ENCODE results near the gene USP12.
"Not testable (repeated sequence)": the region's sequence is repeated elsewhere in the genome, so short reads cannot be mapped to it uniquely, and the experiment has no call there.

USP12 gene

DNA sequence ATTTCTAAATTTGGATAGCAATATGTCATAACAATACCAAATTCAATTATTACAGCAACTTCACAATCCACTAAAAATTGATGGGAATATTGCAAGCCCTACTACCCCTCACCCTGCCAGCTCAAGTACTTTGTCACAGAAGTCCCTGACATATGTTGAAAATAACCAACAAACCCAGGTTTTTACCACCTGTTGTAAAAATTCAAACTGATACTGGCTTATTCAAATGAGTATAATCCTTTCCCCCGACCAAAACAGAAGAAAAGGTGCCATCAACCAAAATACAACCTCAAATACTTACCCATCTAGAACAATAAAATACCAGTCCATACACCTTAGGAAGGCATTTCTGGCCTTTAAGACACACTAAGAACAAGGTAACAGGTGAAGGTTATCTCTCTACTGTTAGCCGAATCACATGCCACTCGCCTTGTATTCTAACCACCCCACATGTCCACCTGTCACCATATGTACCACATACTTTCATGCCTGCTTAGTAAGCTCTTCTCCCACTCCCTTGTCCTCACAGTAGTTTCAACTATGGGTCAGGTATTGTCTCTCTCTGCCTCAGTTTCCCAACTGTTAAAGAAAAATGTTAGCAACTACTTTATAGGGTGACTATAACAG is 53.1 kb downstream of the USP12 start:
- no peak for DNase-seq

DNA sequence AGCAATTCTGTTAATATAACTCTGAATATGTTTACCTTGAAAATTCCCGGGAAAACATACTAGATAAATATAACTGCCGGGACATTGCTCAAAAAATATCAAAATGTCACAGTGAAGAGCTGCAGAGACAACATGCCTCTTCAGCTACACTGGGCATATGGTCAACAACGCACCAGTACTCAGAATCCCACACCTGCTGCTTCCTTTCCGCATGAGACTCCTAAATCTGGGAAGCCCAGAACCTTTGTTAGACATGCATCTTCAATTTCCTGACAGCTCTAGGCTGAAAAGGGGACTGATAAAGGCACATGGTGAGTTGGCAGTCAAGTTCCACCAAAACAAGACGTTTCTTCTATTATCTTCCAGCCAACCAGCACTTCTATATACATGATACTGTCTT is 53.7 kb downstream of the USP12 start:
- no peak for DNase-seq

DNA sequence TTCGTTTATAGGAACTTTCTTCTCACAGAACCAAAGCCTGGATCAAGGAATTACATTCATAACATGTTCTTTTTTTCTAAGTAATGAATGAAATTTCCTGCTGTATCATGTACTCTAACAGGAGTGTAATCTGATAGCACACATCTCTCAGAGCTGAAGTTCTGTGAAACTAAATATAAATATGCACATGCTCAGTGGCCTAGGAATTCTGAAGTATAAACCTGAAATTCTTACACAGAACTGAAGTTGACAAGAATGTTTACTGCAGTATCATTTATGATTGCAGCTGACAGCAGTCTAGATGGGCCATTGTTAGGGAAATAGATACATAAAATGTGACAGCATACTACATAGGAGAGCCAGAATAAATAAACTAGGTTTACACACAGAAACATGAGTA is 54.5 kb downstream of the USP12 start:
- no peak for DNase-seq

DNA sequence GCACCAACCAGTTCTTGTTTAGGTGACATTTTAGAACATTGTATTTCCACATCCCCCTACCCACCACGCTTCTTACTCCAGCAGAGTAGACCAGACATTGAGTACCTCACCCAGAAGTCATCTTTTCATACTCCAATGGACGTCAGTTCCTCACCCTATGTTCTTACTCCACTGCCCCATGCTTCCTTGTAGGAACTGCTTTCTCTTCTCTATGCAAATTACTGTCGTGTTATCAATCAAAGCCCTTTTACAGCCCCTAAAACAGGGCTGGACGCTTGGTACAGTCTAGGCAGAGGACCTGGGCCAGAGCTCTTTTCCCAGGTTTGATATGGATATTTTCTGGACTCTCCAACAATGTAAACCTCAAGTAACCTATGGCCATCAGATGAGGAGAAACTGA is 58.2 kb downstream of the USP12 start:
- no peak for DNase-seq

DNA sequence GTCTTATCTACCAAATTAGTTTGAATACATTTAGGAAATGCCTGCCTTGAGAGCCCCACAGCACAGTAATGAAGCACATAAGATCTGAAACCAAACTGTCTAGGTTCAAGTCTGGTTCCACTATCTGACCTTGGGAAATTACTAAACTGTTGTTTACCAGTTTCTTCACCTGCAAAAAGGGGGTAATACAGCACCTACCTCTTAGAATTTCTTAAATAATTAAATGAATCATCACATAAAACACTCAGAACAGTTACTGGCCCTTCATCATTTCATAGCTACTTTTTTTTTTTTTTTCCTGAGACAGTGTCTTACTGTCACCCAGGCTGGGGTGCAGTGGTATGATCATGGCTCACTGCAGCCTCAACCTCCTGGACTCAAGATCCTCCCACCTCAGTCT is 59.6 kb downstream of the USP12 start:
- DNase-seq, result no peak

DNA sequence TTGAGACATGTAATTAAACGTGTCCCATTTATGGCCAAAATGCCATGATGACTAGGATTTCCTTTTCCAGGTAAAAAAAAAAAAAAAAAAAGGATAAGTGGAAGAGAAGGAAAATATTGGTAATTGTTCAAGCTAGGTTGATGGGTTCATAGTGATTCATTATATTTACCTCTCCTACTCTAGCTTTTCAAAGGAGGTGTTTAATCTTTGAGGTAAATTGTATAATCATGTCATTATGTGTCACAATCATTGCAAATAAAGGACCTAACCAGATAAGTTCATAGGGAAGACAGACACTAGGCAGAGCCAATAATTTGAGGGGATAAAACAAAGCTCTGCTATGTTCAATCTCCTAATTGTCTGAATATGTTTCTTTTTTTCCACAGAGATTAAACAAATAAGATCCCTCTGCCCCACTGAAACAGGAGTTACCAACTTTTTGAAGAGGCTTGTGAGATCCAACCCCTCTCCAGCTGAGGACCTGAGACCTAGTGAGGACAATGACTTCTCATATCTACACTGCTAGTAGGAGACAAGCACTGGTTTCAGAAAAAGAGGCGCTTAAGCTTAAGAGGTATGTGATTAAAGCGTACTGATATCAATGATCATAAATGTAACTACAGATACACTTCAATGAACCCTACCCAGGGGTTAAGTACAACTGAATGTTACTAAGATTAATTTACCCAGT is 61.4 kb downstream of the USP12 start:
- no peak for DNase-seq

DNA sequence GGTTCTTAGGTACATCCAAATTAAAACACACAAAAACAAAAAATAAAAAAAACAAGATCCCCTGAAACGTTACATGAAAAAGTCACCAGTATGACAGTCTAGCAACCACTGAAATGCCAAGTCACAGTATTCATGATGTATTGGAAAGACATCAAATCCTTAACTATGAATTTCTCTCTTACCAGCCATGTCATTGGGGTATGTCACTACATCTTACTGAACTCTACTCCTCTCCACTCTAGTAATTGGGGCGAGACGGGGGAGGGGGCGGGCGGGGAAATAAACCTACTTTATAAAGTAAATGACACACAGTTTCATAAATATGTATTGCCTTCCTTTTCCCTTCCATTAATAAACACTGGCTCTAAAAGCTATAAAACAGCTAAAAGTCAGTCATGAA is 65.5 kb downstream of the USP12 start:
- DNase-seq, result no peak

DNA sequence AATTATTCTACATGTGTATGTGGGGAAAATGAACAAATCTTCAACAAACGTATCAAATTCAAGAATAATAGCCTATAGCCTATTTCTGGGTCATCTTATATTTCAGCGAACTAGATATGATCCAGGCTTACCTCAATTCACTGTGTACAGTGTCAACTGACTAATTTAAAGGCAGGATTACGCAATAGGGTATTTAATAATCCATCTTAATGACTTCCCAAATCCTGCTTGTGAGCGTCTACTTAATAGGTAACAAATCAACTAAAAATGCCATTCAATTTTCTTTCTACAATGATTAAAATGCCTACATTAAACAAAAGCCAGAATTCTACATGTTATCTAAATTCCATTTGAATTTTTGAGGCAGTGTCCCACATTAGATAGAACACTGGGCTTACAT is 67.0 kb downstream of the USP12 start:
- DNase-seq, result no peak

DNA sequence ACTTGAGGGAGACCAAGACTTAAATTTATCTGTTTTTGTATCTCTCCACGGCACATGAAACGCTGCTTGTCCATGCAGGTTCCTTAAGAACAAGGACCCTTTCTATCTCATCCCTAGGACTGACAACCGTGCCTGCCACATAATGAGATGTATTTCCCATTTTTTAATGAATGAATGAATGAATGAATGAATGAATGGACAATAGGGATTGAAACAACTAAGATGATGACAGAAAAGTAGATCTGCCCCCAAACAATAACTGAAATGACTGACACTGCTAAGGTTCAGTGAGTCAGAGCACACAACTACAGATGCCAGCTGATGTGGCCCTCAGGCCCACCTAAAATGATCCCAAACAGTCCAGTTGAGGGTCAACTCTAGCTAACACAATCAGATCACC is 69.8 kb downstream of the USP12 start:
- DNase-seq, result no peak

DNA sequence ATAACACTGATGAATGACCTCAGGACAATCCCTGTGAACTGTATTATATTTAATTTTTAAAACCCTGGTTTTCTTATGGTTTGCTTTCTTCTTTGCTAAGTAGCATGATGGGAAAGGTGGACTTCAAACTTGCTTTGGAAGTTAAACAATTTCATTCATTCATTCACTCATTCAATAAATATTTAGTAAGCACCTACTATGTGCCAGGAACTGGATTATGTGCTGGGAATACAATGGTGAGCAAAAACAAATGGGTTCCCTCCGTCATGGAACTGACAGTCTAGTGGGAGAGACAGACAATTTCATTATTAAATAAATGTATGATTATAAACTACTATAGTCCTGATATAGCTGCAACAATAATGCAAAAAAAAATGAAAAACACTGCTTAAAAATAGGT is 70.3 kb downstream of the USP12 start:
- no peak for DNase-seq

DNA sequence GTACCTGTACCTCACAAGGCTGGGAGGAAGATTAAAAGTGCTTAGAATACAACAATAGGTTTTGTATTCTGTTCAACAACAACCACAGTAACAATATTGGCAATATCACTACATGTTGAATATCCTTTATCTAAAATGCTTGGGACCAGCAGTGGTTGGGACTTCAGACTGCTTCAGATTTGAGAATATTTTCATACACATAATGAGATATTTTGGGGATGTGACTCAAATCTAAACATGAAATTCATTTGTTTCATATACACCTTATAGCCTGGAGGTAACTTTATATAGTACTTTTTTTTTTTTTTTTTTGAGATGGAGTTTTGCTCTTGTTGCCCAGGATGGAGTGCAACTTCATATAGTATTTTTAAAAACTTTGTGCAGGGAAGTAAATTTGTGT is 73.9 kb downstream of the USP12 start:
- DNase-seq, result no peak

DNA sequence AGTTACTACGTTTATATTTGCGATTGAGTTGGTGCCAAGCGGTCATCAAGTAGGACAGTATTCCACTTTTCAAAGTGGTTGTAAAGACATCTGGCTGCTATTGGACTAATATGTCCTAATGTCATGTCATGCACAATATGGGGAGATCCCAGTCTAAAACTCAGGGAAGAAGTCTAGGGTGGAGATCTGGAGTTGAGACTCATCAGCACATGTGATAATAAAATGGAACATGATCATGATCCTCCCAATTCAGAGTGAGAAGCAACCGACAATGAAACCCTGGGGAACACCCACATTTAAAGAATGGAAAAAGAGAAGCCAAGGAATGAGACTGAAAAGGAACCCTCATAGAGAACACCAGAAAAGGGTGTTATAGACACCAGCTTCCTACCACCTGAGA is 80.2 kb downstream of the USP12 start:
- no peak for DNase-seq

DNA sequence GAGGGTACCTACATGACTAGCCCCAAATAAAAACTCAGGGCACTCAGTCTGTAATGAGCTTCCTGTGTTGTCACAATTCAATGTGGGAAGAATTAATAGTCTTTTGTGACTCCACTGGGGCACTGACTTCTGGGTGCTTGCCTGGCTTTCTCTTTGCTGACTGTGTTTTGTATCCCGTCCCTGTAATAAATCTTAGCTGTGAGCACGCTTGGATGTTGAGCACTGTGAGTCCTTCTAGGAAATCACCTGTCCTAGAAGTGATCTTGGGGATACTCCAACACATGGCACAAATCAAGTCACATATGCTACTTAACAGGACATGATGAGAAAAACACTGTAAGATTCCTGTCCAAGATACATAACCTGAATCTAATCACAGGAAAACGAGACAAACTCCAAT is 83.0 kb downstream of the USP12 start:
- DNase-seq, result no peak

DNA sequence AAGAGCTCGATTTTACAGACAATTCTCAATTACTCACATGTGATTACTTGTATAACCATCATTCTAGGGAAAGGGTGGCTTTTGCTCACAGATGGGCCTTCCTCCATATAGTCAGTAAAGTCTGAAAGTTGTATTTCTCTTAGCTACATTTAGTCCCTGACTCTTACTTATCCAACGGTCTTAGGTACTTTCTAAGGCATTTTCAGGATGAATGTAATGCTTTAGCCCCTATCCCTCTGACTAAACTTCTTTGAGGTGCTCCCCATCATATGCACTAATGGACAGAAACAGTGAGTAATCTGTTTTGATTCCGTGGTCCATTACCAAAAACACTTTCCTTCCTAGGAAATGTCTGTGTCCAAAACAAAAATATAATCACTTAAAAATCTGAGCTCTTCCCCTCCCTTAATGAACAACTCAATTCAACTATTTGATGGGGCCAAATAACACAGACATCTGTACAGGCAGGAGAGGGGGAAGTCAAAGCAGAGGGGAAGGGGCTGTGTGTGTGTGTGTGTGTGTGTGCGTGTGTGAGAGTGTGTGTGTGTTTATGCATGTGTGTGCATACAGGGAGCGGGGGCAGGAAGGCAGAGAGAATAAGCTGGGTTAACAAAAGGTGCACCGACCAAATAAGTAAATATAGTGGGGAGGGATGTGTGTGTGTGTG is 84.9 kb downstream of the USP12 start:
- DNase-seq, result no peak

DNA sequence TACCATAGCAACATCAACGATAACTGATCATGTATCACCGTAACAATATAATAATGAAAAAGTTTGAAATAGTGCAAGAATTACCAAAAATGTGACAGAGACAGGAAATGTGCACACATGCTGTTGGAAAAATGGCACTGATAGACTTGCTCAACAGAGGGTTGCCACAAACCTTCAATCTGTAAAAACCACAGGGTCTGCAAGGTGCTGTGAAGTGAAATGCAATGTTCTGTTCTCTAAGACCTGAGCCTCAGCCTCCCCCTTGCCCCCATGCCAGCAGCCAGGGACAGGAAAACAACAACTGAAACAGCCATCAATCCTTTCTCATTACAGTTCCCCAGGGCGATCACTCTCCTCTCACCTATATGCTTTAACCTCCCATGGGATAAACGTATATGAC is 88.4 kb downstream of the USP12 start:
- DNase-seq, result no peak

DNA sequence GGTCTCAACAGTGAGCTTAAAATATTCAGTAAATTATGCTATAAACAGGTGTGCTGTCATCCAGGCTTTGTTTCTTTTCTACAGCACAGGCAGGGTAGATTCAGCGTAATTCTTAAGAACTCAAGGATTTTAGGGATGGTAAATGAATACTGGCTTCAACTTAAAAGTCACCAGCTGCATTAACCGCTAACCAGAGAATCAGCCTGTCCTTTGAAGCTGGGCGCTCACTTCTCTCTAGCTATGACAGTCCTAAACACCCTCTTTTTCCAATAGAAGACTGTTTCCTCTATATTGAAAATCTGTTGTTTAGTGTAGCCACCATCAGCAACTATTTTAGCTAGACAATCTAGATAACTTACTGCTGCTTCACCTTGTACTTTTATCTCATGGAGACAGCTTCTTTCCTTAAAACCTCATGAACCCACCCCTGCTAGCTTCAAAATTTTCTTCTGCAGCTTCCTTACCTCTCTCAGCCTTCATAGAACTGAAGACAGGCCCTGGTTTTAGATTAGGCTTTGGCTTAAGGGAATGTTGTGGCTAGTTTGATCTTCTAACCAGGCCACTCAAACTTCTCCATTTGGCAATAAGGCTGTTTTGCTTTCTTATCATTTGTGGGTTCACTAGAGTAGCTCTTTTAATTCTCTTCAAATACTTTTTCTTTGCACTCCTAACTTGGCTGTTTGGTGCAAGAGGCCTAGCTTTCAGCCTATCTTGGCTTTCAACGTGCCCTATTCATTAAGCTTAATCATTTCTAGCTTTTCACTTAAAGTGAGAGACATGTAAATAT is 89.5 kb downstream of the USP12 start:
- DNase-seq, result no peak

DNA sequence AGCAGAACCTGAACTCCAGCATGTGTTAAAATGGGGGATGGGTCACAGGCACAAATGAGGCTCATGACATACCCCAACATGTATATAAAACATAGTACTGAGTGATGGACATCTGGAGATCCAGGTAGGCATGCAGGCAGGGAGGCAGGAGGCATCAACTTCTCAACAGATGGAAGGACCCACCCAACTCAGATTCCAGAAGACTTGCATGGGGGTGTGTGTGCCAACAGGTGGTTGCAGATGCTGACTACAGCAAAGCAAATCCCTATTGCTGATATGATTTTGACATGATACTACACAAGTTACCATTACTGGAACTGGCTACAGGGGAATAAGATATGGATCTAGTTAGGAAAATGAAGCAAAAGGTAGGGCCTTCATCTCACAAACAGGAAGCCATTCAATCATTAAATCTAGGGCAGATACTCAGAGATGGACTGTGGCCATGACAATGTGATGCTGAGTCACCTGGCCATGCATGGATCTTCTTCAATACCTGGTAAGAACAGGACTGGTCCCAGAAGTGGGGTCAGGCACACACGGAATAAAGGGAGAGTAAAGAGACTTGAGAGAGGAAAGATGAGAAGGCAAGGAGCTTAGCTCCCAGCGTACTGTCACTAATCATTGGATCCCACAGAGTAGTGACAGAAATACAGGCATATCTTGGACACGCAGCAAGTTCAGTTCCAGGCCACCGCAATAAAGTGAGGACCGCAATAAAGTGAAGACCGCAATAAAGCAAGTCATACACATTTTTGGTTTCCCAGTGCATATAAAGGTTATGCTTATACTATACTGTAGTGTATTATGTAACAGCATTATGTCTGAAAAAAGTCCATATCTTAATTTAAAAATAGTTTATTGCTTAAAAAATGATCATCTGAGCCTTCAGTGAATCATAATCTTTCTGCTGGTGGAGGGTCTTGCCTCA is 91.3 kb downstream of the USP12 start:
- no peak for DNase-seq

DNA sequence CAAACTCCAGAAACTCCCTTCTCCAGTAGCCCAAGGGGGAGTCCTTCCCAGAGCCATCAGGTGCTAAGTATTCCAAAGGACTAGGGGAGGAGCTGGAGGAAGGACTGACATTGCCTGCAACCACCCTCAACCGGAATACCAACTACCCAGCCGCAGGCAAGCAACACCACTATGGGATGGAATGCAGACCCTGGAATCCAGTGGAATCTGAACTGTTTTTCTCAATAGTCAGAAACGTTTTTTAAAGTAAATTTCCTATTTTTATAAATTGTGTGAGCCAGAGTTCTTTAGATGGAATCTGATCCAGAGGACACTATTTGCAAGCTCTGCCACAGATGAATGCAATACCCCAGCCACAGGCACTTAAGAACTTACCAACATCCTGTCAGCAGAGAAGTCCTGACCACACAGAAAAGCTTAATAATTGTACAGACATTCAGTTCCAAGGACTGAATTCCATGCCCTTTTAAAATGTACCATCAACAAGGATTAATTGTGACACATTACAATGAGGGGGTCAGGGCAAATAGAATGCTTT is 92.1 kb downstream of the USP12 start:
- DNase-seq, result peak; percentile 8 to 48

DNA sequence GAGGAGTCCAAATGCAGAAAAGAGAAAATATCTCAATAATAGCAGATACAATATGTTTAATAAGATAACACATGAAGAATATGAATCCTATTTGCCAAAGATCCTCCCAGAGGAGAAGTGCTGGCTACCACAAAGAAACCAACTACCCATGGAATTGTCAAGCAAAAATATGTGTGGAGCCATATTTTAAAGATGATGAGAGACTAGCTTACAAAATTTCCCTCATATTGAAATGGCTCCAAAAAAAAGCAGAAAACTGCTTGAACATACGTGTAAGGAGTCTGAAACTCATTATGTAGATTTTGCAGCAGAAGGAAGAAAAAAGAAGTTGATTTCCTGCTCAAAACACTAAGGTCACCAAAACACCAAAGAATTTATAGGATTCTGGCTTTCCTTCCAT is 94.2 kb downstream of the USP12 start:
- no peak for DNase-seq

DNA sequence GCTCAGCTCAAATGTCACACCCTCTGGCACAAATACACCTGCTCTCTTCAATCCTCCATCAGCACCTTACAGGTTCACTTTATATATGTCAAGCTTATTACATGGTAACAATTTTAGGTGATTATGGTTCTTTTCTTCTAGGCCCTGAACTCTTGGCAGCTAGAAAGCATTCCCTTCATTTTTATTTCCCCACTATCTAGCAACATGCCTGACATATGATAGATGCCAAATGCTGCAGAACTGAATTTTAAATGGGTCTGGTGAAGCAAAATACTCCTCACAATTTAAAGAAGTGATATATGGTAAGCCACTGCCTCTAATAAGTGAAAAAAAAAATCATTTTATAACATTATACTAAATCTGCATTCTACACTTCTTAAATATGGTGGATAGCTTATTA is 95.2 kb downstream of the USP12 start:
- DNase-seq, result no peak

DNA sequence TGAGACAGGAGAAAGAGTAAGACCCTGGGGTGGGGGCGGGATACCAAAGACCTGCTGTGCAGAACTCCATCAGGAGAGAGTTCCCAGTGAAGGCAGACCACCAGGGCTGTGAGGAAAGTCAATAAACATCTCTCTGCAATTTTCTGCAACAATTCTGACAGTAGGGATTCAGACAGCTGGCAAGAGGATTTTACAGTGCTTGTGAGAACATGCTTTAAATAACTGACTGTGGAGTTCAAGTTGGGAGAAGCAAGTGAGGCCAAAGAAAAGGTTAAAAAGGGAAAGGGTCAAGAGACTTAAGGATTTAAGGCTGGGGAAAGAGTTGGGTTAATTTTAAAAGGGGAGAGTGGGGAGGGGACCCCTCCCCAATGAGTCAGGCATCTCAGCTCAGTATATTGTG is 98.4 kb downstream of the USP12 start:
- DNase-seq, result no peak

DNA sequence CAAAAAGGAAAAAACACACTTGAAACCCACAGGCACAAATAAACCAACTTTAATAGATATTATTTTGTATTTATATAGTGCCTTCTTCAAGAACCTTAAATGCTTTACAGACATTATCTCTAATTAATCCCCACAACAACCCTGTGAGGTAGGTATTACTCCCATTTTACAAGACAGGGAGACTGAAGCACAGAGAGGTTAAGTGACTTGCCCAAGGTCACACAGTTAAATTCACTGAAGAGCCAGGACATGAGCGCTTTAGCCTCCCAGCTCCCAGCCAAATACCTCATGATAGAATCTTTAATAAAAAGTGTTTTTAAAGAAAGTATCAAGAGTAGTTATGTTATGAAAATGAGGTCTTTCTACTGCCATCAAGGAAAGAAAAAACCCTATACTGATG is 105.5 kb downstream of the USP12 start:
- not testable (repeated sequence) for DNase-seq

All from AML-193 (cell line).